OCI-LY7 (cell line): ENCODE measurements around the gene CETP. TPM values are rescaled to one million over a fixed set of nuclear protein-coding genes. Genes with fewer than 3 reads are reported as not detected.

Experiments
- BruUV-seq: library from RNA; stranded (reverse); fragments of 400-500 nt; replicated peaks from 2 replicates; lab custom pipeline; 2021; lab: Mats Ljungman, UMichigan
- CTCF ChIA-PET: fragments of 300-600 bp; sonication (Branson Sonifier 250); formaldehyde crosslinking; loops from one replicate; lab custom pipeline; 2022; ENCODE audit warnings: antibody characterized with exemption; ENCODE audit not compliant: unreplicated experiment; lab: Charles Lee
- POLR2A ChIA-PET: fragments of 300-600 bp; sonication (Branson Sonifier 250); formaldehyde crosslinking; loops from one replicate; lab custom pipeline; 2022; ENCODE audit warnings: antibody characterized with exemption; lab: Charles Lee
- DNase-seq: peaks from one replicate; pipeline ENCODE4 v3.0.0-alpha.2; 2015; ENCODE audit warnings: low spot score
- H2AFZ ChIP-seq: fragments of 200-600 bp; sonication (generic), shearing (Covaris generic); 2 replicates; pipeline ENCODE4 v1.6.1; 2014; ENCODE audit warnings: mild to moderate bottlenecking, antibody characterized with exemption, low read length, moderate library complexity
- H3K27ac ChIP-seq: fragments of 200-600 bp; sonication (generic); 2 replicates; pipeline ENCODE4 v1.5.1; 2014; ENCODE audit warnings: mixed run types, low read depth, mild to moderate bottlenecking, moderate library complexity, low read length, inconsistent platforms; ENCODE audit not compliant: poor library complexity, severe bottlenecking
- H3K36me3 ChIP-seq: fragments of 200-600 bp; sonication (generic); 2 replicates; pipeline ENCODE4 v1.6.1; 2014; ENCODE audit warnings: mild to moderate bottlenecking, antibody characterized with exemption, low read length, moderate library complexity, mixed read lengths; ENCODE audit not compliant: insufficient read depth
- H3K4me1 ChIP-seq: fragments of 200-600 bp; sonication (generic); 2 replicates; pipeline ENCODE4 v1.5.1; 2014; ENCODE audit warnings: mild to moderate bottlenecking, low read length; ENCODE audit not compliant: insufficient read depth, poor library complexity, severe bottlenecking
- H3K4me2 ChIP-seq: fragments of 200-600 bp; sonication (generic); 2 replicates; pipeline ENCODE4 v1.6.1; 2014; ENCODE audit warnings: mild to moderate bottlenecking, low read length
- H3K4me3 ChIP-seq: fragments of 200-600 bp; sonication (generic); 2 replicates; pipeline ENCODE4 v1.5.1; 2014; ENCODE audit warnings: mild to moderate bottlenecking, low read depth, low read length; ENCODE audit not compliant: poor library complexity, severe bottlenecking
- H3K79me2 ChIP-seq: fragments of 200-600 bp; sonication (generic); 2 replicates; pipeline ENCODE4 v1.6.1; 2016; ENCODE audit warnings: low read depth, mild to moderate bottlenecking, low read length, moderate library complexity, mixed read lengths; ENCODE audit not compliant: insufficient read depth
- H3K9me2 ChIP-seq: fragments of 200-600 bp; sonication (generic); 2 replicates; pipeline ENCODE4 v1.6.1; 2016; ENCODE audit warnings: mild to moderate bottlenecking, low read length, mixed read lengths; ENCODE audit not compliant: insufficient read depth
- H3K9me3 ChIP-seq: fragments of 200-600 bp; sonication (generic); 2 replicates; pipeline ENCODE4 v1.6.1; 2014; ENCODE audit warnings: mild to moderate bottlenecking, mixed run types, low read length, mixed read lengths
- H4K20me1 ChIP-seq: fragments of 200-600 bp; sonication (generic); 2 replicates; pipeline ENCODE4 v1.6.1; 2014; ENCODE audit warnings: mild to moderate bottlenecking, antibody characterized with exemption, low read length, moderate library complexity, mixed read lengths; ENCODE audit not compliant: insufficient read depth
- EZH2phosphoT487 ChIP-seq: fragments of 200-600 bp; sonication (generic); IDR thresholded peaks from 2 replicates; pipeline ENCODE4 v1.6.1; 2018; ENCODE audit warnings: low read depth, borderline replicate concordance, mild to moderate bottlenecking, mixed run types, antibody characterized with exemption, low read length, moderate library complexity, mixed read lengths
- intact Hi-C: fragments of 100-400 bp; cut with micrococcal nuclease; formaldehyde crosslinking; loops from one replicate; pipeline ENCODE4 v1.10.0; 2022; ENCODE audit not compliant: unreplicated experiment
- total RNA-seq, 2 experiments: library from RNA; depleted of rRNA in 1 of 2; stranded (reverse); fragments of >200 nt in 1 of 2; shearing (Covaris generic) in 1 of 2; gene quantifications; 2 replicates each; pipeline ENCODE4 v1.2.3, GENCODE V29; 2014 to 2022
- TF ChIP-seq, protein P1 (sequence below): fragments of 200-600 bp; sonication (generic); conservative IDR thresholded peaks from 2 replicates; pipeline ENCODE4 v1.5.1; 2014; ENCODE audit warnings: mild to moderate bottlenecking, antibody characterized with exemption, low read length, moderate library complexity, mixed read lengths

The CETP gene
- total RNA-seq, 2 experiments from 2014 or later = 0.54 to 0.65 TPM

DNA sequence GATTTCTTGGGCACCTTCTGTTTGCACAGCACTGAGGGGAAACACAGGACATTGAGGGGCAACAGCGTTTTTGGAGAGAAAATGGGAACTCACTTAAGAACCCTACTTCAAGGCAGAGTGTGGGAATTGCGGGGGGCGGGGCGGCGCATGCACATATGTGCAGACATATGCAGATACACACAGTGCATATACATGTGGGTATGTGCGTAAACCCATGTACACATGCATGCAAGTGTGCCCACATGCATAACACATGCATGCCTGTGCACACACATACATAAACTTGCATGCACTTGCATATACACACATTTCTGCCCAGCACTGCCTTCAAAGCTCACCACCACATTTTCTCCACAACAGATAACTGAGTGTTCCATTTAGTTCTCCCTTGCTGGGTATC lies 60.0 kb downstream of the CETP start:
- Histone ChIP-seq H3K79me2 (0 out of 2 replicates have a peak, but pooled peaks cover 6% of the 10 kb centered on the region), H3K9me3 (no peaks in the 10 kb centered on the region), H3K27ac (no peak overlapping the region), H4K20me1 (no peaks in the 10 kb centered on the region), H2AFZ (no peak overlapping the region), H3K4me1 (no peaks in the 10 kb centered on the region), H3K9me2 (no peaks in the 10 kb centered on the region), H3K4me2 (no peak overlapping the region), H3K36me3 (peaks cover 100% of the 10 kb centered on the region), H3K4me3 (no peak overlapping the region)
- BruUV-seq = no TSS peak
- intact Hi-C loops = no loop called here
- TF ChIP-seq, protein P1, sequence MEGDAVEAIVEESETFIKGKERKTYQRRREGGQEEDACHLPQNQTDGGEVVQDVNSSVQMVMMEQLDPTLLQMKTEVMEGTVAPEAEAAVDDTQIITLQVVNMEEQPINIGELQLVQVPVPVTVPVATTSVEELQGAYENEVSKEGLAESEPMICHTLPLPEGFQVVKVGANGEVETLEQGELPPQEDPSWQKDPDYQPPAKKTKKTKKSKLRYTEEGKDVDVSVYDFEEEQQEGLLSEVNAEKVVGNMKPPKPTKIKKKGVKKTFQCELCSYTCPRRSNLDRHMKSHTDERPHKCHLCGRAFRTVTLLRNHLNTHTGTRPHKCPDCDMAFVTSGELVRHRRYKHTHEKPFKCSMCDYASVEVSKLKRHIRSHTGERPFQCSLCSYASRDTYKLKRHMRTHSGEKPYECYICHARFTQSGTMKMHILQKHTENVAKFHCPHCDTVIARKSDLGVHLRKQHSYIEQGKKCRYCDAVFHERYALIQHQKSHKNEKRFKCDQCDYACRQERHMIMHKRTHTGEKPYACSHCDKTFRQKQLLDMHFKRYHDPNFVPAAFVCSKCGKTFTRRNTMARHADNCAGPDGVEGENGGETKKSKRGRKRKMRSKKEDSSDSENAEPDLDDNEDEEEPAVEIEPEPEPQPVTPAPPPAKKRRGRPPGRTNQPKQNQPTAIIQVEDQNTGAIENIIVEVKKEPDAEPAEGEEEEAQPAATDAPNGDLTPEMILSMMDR = no peak
- TF ChIP-seq EZH2phosphoT487 = no peak
- POLR2A ChIA-PET = interaction anchor here (3.1 kb wide), 1 partner anchor 11 kb away, joined by 15 read pairs; no protein-coding TSS in a partner anchor
- CTCF ChIA-PET = no interaction called here
- no peak for DNase-seq

DNA sequence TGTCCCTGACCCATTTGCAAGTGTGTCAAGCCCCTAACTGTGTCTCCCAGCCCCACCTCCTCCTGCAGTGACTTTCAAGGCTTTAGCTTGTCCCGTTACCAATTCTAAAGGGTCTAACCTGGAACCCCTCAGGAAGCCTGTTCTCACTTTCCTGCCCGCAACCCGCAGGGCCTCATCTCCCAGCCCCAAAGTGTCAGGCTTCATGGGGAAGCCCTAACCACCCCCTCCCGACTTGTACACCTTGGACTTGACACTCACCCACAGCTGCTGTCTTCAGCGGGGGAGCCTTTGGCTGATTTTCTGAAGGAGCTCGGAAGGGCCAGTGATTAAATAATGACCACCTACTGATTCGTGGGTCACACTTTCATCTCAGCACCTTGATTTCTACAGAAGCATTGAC lies 60.7 kb downstream of the CETP start:
- POLR2A ChIA-PET = interaction anchor here (0.8 to 3.1 kb wide), 3 partner anchors 9 to 13 kb away, joined by 3 to 15 read pairs (median 3); no protein-coding TSS in a partner anchor
- Histone ChIP-seq H3K4me1 (peaks cover 1% of the 10 kb centered on the region), H3K4me2 (no peak overlapping the region), H4K20me1 (no peaks in the 10 kb centered on the region), H3K79me2 (no peaks in the 10 kb centered on the region), H3K4me3 (no peak overlapping the region), H3K27ac (no peak overlapping the region), H3K9me2 (no peaks in the 10 kb centered on the region), H2AFZ (no peak overlapping the region), H3K36me3 (peaks cover 100% of the 10 kb centered on the region), H3K9me3 (no peaks in the 10 kb centered on the region)
- no peak for DNase-seq
- CTCF ChIA-PET = no interaction called here
- BruUV-seq = no TSS peak
- TF ChIP-seq, protein P1 = no peak
- TF ChIP-seq EZH2phosphoT487 = no peak
- intact Hi-C loops = no loop called here

DNA sequence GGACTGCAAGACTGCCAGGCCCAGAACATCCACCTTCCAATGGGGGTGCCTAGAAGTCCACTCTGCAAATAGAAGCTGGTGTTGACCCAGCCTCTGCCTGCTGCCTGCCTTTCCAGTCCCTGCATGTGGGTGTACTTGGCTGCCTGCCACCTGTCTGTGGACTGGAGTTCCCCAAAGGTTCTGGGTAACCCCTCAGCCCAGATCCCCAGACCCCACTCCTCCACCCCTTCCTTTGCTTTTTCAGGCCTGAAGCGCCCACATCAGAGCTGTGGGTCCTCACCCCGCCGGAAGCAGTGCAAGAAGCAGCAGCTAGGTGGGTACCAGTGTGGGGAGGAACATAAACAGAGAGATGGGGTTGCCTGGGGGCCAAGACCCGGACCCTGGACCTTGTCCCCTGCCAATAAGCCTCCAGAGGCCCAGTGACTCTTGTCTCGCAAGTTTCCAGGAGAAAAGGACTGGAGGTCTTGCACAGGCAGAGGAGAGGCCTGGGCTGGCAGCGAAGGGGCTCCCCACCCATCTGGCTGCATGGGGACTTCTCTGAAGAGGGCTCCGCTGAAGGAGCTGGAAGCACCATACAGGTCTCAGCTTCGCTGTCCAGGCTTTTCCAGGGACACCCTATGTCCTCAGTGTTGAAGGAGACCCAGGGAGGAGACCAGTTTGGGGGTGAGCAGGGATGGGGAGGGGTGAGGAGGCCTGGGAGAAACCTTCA lies 61.9 kb downstream of the CETP start:
- DNase-seq = no peak
- BruUV-seq = no TSS peak
- ChIA-PET CTCF (no interaction called here), POLR2A (interaction anchor here (1.0 to 2.2 kb wide), 4 partner anchors 12 to 18 kb away, joined by 3 to 12 read pairs (median 5); no protein-coding TSS in a partner anchor)
- Histone ChIP-seq H3K4me2 (no peak overlapping the region), H3K4me3 (no peak overlapping the region), H3K9me2 (no peaks in the 10 kb centered on the region), H4K20me1 (no peaks in the 10 kb centered on the region), H3K79me2 (no peaks in the 10 kb centered on the region), H3K9me3 (no peaks in the 10 kb centered on the region), H3K36me3 (peaks cover 99% of the 10 kb centered on the region), H3K27ac (no peak overlapping the region), H2AFZ (no peak overlapping the region), H3K4me1 (peaks cover 12% of the 10 kb centered on the region)
- intact Hi-C loops = no loop called here
- no peak for TF ChIP-seq EZH2phosphoT487
- TF ChIP-seq, protein P1 = no peak
